Gastrocnemius medialis (tissue), 4 donors: ENCODE measurements around the gene RAB25. TPM values are rescaled to one million over a fixed set of nuclear protein-coding genes. Genes with fewer than 3 reads are reported as not detected.

ENCODE experiments used
- ATAC-seq, 2 donors: fragments of 150-250 bp; one replicate each; pipeline ENCODE4 v1.9.1; 2016
- DNase-seq, 2 donors: peaks; one replicate each; pipeline ENCODE4 v3.0.0-alpha.2; 2019
- H3K27ac ChIP-seq, 4 donors: fragments of 200-600 bp; sonication (generic); 1 replicate in 1 of 4; 2 replicates in 3 of 4; pipeline ENCODE4 v1.5.1; 2016 to 2018; ENCODE audit warnings: mild to moderate bottlenecking in 2 of 4, moderate library complexity in 1 of 4
- H3K27me3 ChIP-seq, 3 donors: fragments of 200-600 bp; sonication (generic) in 2 of 3; 1 replicate in 1 of 3; 2 replicates in 2 of 3; pipeline versions ENCODE4 v1.5.1 to v1.6.0; 2016 to 2019; ENCODE audit warnings: mild to moderate bottlenecking in 1 of 3, moderate library complexity in 1 of 3
- H3K36me3 ChIP-seq, 2 donors: fragments of 200-600 bp; sonication (generic) in 1 of 2; one replicate each; pipeline ENCODE4 v1.5.1; 2017 to 2018
- H3K4me1 ChIP-seq, 2 donors: fragments of 200-600 bp; sonication (generic) in 1 of 2; one replicate each; pipeline ENCODE4 v1.5.1; 2016 to 2017; ENCODE audit warnings: mild to moderate bottlenecking in 2 of 2
- H3K4me3 ChIP-seq, 4 donors: fragments of 200-600 bp; sonication (generic) in 3 of 4; 1 replicate in 1 of 4; 2 replicates in 3 of 4; pipeline ENCODE4 v1.5.1; 2016 to 2019; ENCODE audit warnings: mild to moderate bottlenecking in 2 of 4
- H3K9me3 ChIP-seq, 3 donors: fragments of 200-600 bp; sonication (generic) in 2 of 3; 1 replicate in 1 of 3; 2 replicates in 2 of 3; pipeline ENCODE4 v1.5.1; 2016 to 2019
- POLR2A ChIP-seq, 2 donors: fragments of 450-650 bp; IDR thresholded peaks; one replicate each; pipeline ENCODE4 v1.6.1; 2017; ENCODE audit warnings: antibody characterized with exemption in 2 of 2, mild to moderate bottlenecking in 2 of 2, moderate library complexity in 2 of 2
- in situ Hi-C, 4 donors: fragments of 200-750 bp; cut with MboI; loops; one replicate each; pipeline versions ENCODE4 v1.15.0 to v1.8.0; 2017; ENCODE audit warnings: low sequenced_read_pairs in 4 of 4
- intact Hi-C: fragments of 100-400 bp; cut with DNase I; formaldehyde crosslinking; loops from one replicate; pipeline ENCODE4 v1.15.1; 2023; ENCODE audit warnings: low total_unique reads
- total RNA-seq, 4 donors: library from RNA; depleted of rRNA; stranded (reverse); fragments of >200 nt; gene quantifications; one replicate each; pipeline versions ENCODE4 v1.1.0 to v1.2.3, GENCODE V29; 2016
- TF ChIP-seq, protein P1 (sequence below), 5 experiments: fragments of 450-650 bp in 3 of 5; fragments of 200-600 bp in 2 of 5; sonication (generic) in 2 of 5; IDR thresholded peaks in 4 of 5; conservative IDR thresholded peaks in 1 of 5; 1 replicate in 4 of 5; 2 replicates in 1 of 5; pipeline ENCODE4 v1.5.1; 2016 to 2019; ENCODE audit warnings: antibody characterized with exemption in 5 of 5, mild to moderate bottlenecking in 3 of 5, moderate library complexity in 3 of 5

RAB25 gene
- total RNA-seq, 4 donors from 2014 or later, result 1.2 TPM; not detected in 3

DNA sequence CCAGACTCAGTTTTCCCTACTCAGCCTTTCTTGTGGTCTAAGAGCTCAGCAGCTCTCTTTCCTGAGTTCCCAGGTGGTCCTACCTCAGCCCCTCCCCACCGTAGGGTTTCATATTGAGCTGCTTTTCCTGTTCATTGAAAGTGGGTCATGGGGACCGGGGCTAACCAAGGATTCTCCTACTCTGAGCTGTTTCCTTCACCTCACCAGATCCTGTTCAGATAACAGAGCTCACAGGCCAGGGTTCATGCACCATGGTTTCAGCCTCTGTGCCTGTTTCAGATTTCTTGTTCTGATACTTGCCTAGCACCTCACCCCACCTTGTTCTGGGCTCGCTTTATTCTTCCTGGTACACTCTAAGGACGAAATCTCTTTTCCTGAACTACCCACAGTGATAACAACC lies 15.9 kb upstream of the RAB25 start:
- Histone ChIP-seq H3K4me3 (no peak overlapping the region), H3K9me3 (no peaks in the 10 kb centered on the region), H3K27me3 (no peaks in the 10 kb centered on the region), H3K4me1 (no peaks in the 10 kb centered on the region), H3K27ac (no peak overlapping the region), H3K36me3 (peaks cover 0 to 71% of the 10 kb centered on the region in 2 donors)
- TF ChIP-seq POLR2A (IDR thresholded peaks at IDR 0.05), result no peak
- TF ChIP-seq, protein P1, sequence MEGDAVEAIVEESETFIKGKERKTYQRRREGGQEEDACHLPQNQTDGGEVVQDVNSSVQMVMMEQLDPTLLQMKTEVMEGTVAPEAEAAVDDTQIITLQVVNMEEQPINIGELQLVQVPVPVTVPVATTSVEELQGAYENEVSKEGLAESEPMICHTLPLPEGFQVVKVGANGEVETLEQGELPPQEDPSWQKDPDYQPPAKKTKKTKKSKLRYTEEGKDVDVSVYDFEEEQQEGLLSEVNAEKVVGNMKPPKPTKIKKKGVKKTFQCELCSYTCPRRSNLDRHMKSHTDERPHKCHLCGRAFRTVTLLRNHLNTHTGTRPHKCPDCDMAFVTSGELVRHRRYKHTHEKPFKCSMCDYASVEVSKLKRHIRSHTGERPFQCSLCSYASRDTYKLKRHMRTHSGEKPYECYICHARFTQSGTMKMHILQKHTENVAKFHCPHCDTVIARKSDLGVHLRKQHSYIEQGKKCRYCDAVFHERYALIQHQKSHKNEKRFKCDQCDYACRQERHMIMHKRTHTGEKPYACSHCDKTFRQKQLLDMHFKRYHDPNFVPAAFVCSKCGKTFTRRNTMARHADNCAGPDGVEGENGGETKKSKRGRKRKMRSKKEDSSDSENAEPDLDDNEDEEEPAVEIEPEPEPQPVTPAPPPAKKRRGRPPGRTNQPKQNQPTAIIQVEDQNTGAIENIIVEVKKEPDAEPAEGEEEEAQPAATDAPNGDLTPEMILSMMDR (IDR thresholded peaks at IDR 0.05 in 4 of 5, conservative IDR thresholded peaks at IDR 0.05 in 1 of 5), result no peak
- in situ Hi-C loops, result no loop called here
- no peak for DNase-seq
- intact Hi-C loops, result no loop called here
- no peak for ATAC-seq

DNA sequence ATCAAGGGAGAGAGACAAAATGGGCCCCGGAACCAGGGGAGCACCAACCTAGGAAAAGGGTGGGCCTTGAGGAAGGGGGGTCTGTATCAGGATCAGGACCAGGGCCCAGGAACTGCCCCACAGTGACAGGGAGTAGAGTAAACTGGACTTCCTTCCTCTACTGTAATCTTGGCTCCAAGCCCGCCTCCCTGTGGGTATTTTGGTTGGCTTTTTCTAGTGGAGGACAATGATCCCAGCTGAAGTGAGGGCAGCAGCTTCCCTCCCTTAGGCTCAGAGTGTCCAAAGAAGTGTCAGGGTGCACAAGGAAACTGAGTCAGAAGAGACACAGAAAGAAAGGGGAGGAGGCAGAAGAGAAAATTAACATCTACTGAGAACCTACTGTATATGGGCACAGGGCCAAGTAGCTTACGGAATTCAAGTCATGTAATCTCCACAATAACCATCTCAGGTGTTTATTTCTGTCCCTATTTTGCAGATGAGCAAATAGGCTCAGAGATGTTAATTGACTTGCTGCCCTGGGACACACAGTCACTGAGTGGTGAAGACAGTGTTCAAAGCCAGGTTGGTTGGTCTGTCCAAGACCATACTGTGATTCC lies 12.2 kb upstream of the RAB25 start:
- Histone ChIP-seq H3K4me1 (peaks cover 7 to 17% of the 10 kb centered on the region in 2 donors), H3K27me3 (no peaks in the 10 kb centered on the region), H3K9me3 (no peaks in the 10 kb centered on the region), H3K27ac (no peak overlapping the region), H3K4me3 (no peak overlapping the region), H3K36me3 (peaks cover 0 to 41% of the 10 kb centered on the region in 2 donors)
- TF ChIP-seq POLR2A (IDR thresholded peaks at IDR 0.05), result no peak
- TF ChIP-seq, protein P1 (IDR thresholded peaks at IDR 0.05 in 4 of 5, conservative IDR thresholded peaks at IDR 0.05 in 1 of 5), result no peak
- DNase-seq (no peak), ATAC-seq (no peak)
- intact Hi-C loops, result no loop called here
- in situ Hi-C loops, result no loop called here

DNA sequence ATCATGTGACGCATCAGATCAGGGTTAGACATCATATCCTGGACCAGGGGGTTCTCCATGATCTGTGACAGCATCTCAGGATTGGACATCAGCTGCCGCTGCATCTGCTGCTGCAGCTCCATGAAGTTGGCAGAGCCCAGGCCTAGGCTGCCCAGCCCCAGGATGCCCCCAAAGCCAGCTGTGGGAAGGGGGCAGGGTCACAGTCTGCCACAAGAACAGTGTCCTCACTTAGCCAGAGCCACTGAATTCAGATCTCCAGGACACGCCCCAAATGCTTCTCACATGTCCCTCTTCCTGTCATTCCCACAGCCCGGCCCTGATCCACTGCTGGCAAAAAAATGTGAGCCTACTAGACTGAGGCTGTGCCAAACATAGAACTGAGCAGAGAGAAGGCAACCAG lies 10.6 kb upstream of the RAB25 start:
- no peak for TF ChIP-seq POLR2A (IDR thresholded peaks at IDR 0.05)
- TF ChIP-seq, protein P1 (IDR thresholded peaks at IDR 0.05 in 4 of 5, conservative IDR thresholded peaks at IDR 0.05 in 1 of 5), result no peak
- H3K27me3 ChIP-seq, result no peaks in the 10 kb centered on the region
- peaks cover 9 to 19% of the 10 kb centered on the region in 2 donors for H3K4me1 ChIP-seq
- H3K4me3 ChIP-seq, result no peak overlapping the region
- no peak for ATAC-seq
- peaks cover 0 to 31% of the 10 kb centered on the region in 2 donors for H3K36me3 ChIP-seq
- intact Hi-C loops, result loop anchor here (10.0 kb wide), 1 partner anchor 674 kb away; the partner anchor contains the start of genes ISG20L2 and METTL25B
- DNase-seq, result peak; percentile 43 to 51
- in situ Hi-C loops, result loop anchor here in 1 of 4 donors (25.0 kb wide), 1 partner anchor 687 kb away; the partner anchor contains the start of genes ISG20L2, METTL25B and MRPL24
- H3K27ac ChIP-seq, result peak overlapping the region in 3 of 4 donors; percentile 24 to 46 (median 36)
- H3K9me3 ChIP-seq, result no peaks in the 10 kb centered on the region

DNA sequence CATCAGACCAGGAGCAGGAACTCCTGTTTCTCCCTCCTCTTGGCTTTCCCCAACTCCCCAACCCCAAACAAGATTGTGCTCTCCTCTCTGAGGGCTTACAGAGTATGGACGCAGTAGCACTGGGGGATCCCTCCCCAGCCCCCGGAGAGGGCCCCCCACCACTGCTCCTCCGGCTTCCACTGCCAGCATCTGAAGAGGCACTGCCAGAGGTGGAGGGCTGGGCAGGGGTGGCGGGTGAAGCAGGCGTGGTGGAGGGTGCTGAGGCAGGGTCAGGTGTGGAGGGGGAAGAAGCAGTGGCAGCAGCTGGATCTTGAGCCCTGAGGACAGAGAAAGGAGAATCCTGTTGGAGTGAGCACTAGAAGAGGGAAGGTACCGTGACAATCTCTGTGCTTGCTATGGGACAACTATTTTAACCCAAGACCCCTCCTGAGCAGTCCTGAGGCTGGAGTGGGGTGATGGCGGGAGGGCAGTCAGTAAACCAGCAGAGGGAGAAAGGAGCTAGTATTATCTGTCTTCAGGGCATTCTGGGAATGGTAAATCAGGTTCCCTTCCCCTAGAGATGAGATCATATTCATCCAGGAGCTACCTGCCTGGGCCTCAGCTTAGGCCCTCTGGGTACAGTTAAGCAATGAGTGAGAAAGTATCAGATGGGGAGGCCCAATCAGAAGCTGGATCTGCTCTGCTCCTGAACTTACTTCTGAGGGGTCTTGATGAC lies 9.8 kb upstream of the RAB25 start:
- H3K27ac ChIP-seq, result peak overlapping the region in 3 of 4 donors; percentile 24 to 46 (median 36)
- peaks cover 17 to 26% of the 10 kb centered on the region in 2 donors for H3K4me1 ChIP-seq
- TF ChIP-seq POLR2A (IDR thresholded peaks at IDR 0.05), result no peak
- TF ChIP-seq, protein P1 (IDR thresholded peaks at IDR 0.05 in 4 of 5, conservative IDR thresholded peaks at IDR 0.05 in 1 of 5), result no peak
- peaks cover 0 to 27% of the 10 kb centered on the region in 2 donors for H3K36me3 ChIP-seq
- DNase-seq (no peak), ATAC-seq (no peak)
- in situ Hi-C loops, result loop anchor here in 1 of 4 donors (25.0 kb wide), 1 partner anchor 686 kb away; the partner anchor contains the start of genes ISG20L2, METTL25B and MRPL24
- intact Hi-C loops, result loop anchor here (10.0 kb wide), 1 partner anchor 674 kb away; the partner anchor contains the start of genes ISG20L2 and METTL25B
- H3K9me3 ChIP-seq, result no peaks in the 10 kb centered on the region
- H3K4me3 ChIP-seq, result no peak overlapping the region
- no peaks in the 10 kb centered on the region for H3K27me3 ChIP-seq
